TTC549 (cell line): ENCODE measurements around the gene EIF5A.

Source experiments
- FAIRE-seq: peaks from 2 replicates; lab custom pipeline; 2012; peaks lifted over from hg19 to GRCh38; lab: Jason Lieb, UNC

The EIF5A gene

GRCh38 chr17:7285679-7286078 lies 21.7 kb upstream of the EIF5A start:
- no peak for FAIRE-seq

DNA sequence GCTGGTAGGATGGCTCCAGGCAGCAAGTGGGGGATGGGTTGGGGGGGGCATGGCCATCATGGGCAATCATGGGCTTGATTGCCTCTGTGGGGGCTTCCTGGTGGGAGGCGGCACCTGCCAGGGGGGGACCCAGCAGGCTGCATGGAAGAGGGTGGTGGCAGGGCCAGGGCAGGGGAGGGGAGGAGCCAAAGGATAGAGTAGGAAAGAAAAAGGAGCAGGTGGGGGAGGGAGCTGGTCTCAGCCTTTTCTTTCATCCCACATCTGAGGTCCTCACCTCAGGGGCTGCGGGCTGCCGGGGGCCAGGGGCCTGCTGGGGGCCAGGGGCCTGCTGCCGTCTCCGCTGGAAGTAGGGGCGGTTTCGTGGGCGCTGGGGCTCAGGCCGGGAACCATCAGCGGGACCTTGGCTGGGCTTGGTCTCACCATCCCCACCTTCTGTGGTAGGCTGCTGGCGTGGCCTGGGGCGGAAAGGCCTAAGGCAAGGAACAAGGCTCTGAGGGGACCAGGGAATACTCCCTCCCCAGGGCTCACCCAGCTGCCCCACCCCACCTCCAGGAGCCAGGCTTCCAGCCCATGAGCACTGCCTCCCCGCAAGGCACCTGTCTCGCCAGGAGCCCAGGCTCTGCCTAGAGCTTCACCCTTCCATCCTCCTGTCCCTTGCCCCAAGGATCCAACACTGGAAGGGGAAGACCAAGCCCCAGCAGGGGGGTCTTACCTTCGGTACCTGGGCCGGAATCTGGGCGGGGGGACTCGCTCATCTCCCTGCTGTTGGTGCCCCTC lies 18.0 kb upstream of the EIF5A start:
- no peak for FAIRE-seq

GRCh38 chr17:7290166-7290565 lies 17.3 kb upstream of the EIF5A start:
- FAIRE-seq, result no peak

- no peak for FAIRE-seq
These were observed 16.7 kb upstream of the EIF5A start for GRCh38 chr17:7290685-7291084.

- no peak for FAIRE-seq
These were observed 15.2 kb upstream of the EIF5A start for GRCh38 chr17:7292194-7292593.

DNA sequence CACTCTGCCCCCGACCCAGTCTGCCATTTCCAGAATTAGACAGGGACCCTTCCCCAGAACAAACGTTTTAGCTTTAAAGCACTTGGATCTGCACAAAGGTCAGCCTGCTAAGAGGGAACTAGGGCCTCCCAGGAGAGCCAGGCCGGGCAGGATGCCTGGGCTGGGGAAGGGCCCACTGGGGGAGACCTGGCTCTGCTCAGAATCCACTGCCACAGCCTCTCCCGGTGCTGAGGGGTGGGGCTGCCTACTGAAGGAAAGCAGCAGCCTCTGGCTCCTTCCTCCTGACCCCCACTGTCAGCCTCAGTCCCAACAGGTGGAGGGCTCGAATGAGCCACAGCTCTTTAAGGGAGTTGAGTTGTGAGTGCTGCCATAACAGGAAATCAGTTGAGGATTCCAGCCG lies 14.7 kb upstream of the EIF5A start:
- no peak for FAIRE-seq

GRCh38 chr17:7293159-7293558 lies 14.3 kb upstream of the EIF5A start:
- FAIRE-seq, result no peak

GRCh38 chr17:7293816-7294613 lies 13.4 kb upstream of the EIF5A start:
- no peak for FAIRE-seq

DNA sequence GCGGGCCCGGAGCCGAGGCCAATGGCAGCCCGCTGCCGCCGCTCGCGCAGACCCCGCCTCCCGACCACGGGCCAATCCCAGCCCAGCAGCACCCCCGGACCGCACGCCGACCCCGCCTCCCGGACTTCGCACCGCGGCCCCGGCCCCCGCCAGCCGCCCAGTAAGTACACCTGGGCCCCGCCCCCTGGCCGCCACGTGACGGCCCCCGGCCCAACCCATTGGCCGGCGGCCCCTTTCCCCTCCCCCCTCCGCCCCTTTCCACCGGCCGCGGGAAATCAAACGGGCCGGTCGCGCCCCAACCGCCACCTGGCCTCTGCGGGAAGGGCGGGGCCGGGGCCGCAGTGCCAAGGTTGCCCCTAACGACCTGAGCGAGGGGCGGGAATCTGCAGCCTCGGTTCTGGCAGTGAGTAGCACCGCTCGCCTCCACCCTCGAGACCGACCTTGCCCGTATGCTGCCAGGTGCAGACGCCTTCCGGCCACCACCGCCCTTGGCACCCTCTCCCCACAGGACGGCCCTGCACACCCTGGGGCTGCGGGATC lies 12.7 kb upstream of the EIF5A start, which contains the start of gene YBX2:
TSS of gene YBX2 (minus strand) at position 26 of the 540 bp plus-strand sequence. CDS start 139 bp downstream, outside the sequence.
- FAIRE-seq, result no peak

- FAIRE-seq, result no peak
These were observed 11.9 kb upstream of the EIF5A start for GRCh38 chr17:7295230-7296180.

GRCh38 chr17:7296189-7296861 lies 11.1 kb upstream of the EIF5A start:
- no peak for FAIRE-seq

- no peak for FAIRE-seq
These were observed 3.2 kb upstream of the EIF5A start for GRCh38 chr17:7304179-7304578.

GRCh38 chr17:7307686-7308624 lies 527 bp downstream of the EIF5A start:
- no peak for FAIRE-seq

GRCh38 chr17:7308625-7309433 lies 1.4 kb downstream of the EIF5A start:
- FAIRE-seq, result no peak

DNA sequence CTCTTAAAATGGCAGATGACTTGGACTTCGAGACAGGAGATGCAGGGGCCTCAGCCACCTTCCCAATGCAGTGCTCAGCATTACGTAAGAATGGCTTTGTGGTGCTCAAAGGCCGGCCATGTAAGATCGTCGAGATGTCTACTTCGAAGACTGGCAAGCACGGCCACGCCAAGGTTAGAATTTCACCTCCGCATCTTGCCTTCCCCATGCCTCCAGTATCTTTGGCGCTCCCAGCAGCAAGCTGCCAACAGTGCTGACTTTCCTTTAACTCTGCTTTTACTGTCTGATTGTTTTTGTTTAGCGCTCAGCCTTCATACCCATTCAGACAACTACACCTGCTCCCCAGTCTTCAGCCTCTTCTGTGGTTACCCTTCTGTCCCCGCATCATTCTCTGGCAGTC lies 2.2 kb downstream of the EIF5A start:
- no peak for FAIRE-seq

DNA sequence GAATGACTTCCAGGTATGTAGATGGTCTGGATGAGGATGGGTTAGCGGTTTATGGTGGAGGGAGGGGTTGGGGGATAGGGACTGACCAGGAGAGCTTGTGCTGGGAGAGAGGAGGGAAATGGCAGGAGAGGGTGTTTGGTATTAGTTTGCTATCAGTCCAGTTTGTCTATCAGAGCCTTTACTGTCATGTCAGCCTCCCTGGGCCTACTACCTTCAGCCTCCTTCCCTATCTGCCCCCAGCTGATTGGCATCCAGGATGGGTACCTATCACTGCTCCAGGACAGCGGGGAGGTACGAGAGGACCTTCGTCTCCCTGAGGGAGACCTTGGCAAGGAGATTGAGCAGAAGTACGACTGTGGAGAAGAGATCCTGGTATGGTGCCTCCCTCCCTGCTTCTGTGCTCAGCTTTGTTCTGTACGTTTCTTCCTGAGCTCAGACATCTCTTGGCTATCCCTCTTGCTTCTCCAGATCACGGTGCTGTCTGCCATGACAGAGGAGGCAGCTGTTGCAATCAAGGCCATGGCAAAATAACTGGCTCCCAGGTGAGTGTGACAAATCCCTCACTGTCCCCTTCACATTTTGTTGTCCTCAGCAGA lies 3.8 kb downstream of the EIF5A start:
- no peak for FAIRE-seq

GRCh38 chr17:7312432-7313087 lies 5.1 kb downstream of the EIF5A start:
- no peak for FAIRE-seq

DNA sequence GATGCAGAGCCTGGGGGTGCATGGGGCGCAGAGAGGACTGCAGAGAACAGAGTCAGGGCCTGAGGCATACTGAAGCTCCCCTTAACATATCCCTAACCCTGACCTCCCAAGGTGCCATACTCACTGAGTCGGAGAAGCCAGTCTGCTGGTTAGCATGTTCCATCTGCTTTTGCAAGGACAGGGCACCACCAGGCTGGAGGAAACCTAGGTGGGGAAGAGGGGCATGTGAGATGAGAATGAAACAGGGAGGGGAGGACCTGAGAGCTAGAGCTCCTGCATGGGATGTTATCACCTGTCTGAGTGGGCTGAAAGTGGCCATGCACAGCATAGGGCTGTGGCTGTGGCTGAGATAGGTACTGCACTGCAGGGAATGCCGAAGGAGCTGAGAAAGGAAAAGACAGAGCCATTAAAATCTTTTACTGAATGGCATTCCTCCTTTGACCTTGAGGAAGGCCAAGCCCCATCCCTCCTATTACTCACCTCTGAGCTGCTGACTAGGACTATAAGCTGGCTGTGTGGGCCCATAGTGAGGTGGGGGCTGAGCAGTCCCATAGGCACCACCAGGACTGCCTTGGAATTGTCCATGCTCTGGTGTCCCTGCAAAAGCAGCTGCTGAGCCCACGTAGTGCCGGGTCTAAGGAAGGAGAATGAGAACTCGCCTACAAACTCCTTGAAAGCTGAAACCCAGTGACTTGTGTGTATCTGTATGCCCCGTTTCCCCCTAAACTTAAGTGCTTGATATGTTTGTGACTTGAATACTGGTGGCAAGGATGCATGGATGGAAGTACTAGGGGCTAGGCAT lies 5.9 kb downstream of the EIF5A start:
- no peak for FAIRE-seq
